Glutamatergic neuron (in vitro differentiated cells): Measurements from ENCODE around the gene NCAPD2. TPM values are rescaled to one million over a fixed set of nuclear protein-coding genes. Genes with fewer than 3 reads are reported as not detected.

Experiments
- DNase-seq: peaks from one replicate; pipeline ENCODE4 v3.0.0; 2022
- H3K27ac Mint-ChIP-seq: one replicate; pipeline ENCODE4 v1.8.0; 2020; ENCODE audit warnings: mild to moderate bottlenecking, mixed read lengths, inconsistent platforms; ENCODE audit not compliant: unreplicated experiment
- H3K27me3 Mint-ChIP-seq: one replicate; pipeline ENCODE4 v1.8.0; 2020; ENCODE audit warnings: mild to moderate bottlenecking, moderate library complexity, mixed read lengths, inconsistent platforms; ENCODE audit not compliant: unreplicated experiment
- H3K36me3 Mint-ChIP-seq: one replicate; pipeline ENCODE4 v1.8.0; 2020; ENCODE audit warnings: mild to moderate bottlenecking, mixed read lengths, inconsistent platforms; ENCODE audit not compliant: unreplicated experiment
- H3K4me1 Mint-ChIP-seq: one replicate; pipeline ENCODE4 v1.8.0; 2020; ENCODE audit warnings: mild to moderate bottlenecking, low read depth, mixed read lengths, inconsistent platforms; ENCODE audit not compliant: unreplicated experiment
- H3K4me3 Mint-ChIP-seq: one replicate; pipeline ENCODE4 v1.8.0; 2020; ENCODE audit warnings: mild to moderate bottlenecking, mixed read lengths, inconsistent platforms; ENCODE audit not compliant: unreplicated experiment
- H3K9me3 Mint-ChIP-seq: one replicate; pipeline ENCODE4 v1.8.0; 2020; ENCODE audit warnings: mild to moderate bottlenecking, moderate library complexity, mixed read lengths, inconsistent platforms; ENCODE audit not compliant: unreplicated experiment
- total RNA-seq: library from RNA; stranded (reverse); fragmentation: NEBNext Ultra II Directional; extraction: Animal tissue kit (Norgen Biotek cat#: 25700); gene quantifications from one replicate; pipeline ENCODE4 v1.2.1, GENCODE V29; 2021; ENCODE audit not compliant: unreplicated experiment
- TF ChIP-seq, protein P1 (sequence below): fragments of 200-600 bp; sonication (generic); IDR thresholded peaks from one replicate; pipeline ENCODE4 v1.5.0; 2021; ENCODE audit not compliant: partially characterized antibody, unreplicated experiment

NCAPD2 gene
- total RNA-seq, 1 donor from 2014 or later, result 29.3 TPM

DNA sequence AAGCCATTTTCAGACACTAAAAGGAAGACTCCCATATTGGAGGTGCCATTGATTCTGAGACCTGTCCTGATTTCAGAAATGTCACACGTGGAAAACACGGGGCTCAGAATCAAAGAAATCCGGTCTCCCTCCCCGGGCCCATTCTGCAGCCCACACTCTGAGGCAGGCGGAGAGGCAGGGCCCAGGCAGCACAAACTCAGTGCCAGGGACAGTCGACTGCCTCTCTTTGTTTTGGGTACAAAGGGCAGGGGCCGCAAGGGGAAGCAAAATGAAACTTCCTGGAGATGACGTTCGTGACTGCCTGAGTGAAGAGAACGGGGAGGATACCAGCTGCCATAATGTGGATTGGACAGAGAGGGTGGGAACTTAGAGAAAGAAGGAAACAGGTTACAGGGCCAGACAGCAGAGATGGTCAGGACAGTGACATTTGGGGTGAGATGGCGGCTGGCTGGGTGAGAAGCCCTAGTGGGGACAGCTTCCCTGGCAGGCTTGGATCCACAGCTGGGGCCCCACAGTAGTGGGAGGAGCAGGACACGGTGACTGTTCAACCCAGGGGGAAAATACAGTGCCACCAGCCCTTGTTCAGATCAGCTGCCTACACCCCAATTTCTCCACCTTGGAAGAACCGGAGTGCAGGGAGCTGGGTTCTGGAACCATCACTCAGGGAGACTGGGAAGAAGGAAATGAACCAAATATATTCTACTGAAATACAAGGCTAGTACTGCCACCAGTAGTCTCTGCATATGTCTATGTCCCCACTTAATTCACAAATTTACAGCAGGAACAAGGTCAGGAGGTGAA, 48.5 kb downstream of the NCAPD2 start:
- no peak overlapping the region for H3K4me3 Mint-ChIP-seq
- no peaks in the 10 kb centered on the region for H3K36me3 Mint-ChIP-seq
- peaks cover 9% of the 10 kb centered on the region for H3K27me3 Mint-ChIP-seq
- H3K4me1 Mint-ChIP-seq, result peaks cover 6% of the 10 kb centered on the region
- H3K27ac Mint-ChIP-seq, result no peak overlapping the region
- peaks cover 21% of the 10 kb centered on the region for H3K9me3 Mint-ChIP-seq
- DNase-seq, result no peak
- TF ChIP-seq, protein P1, sequence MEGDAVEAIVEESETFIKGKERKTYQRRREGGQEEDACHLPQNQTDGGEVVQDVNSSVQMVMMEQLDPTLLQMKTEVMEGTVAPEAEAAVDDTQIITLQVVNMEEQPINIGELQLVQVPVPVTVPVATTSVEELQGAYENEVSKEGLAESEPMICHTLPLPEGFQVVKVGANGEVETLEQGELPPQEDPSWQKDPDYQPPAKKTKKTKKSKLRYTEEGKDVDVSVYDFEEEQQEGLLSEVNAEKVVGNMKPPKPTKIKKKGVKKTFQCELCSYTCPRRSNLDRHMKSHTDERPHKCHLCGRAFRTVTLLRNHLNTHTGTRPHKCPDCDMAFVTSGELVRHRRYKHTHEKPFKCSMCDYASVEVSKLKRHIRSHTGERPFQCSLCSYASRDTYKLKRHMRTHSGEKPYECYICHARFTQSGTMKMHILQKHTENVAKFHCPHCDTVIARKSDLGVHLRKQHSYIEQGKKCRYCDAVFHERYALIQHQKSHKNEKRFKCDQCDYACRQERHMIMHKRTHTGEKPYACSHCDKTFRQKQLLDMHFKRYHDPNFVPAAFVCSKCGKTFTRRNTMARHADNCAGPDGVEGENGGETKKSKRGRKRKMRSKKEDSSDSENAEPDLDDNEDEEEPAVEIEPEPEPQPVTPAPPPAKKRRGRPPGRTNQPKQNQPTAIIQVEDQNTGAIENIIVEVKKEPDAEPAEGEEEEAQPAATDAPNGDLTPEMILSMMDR, result no peak

DNA sequence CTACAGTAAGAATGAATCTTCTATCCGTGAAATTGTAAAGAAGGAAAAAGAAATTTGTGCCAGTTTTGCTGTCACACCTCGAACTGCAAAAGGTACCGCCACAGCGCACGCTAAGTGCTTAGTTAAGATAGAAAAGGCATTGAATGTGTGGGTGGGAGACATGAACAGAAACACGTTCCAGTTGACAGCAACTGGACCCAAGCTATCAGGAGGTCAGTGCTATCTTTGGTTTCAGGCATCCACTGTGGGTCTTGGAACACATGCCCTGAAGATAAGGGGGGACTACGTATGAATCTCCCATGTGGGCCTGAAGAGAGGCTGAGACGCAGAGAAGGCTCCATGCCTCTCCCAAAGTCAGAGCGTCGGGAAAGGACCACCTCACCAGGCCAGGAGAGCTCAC, 52.1 kb downstream of the NCAPD2 start:
- Mint-ChIP-seq H3K9me3 (peaks cover 13% of the 10 kb centered on the region), H3K27me3 (peaks cover 9% of the 10 kb centered on the region), H3K27ac (no peak overlapping the region), H3K36me3 (peaks cover 7% of the 10 kb centered on the region), H3K4me3 (no peak overlapping the region), H3K4me1 (peaks cover 11% of the 10 kb centered on the region)
- TF ChIP-seq, protein P1, result no peak
- no peak for DNase-seq

DNA sequence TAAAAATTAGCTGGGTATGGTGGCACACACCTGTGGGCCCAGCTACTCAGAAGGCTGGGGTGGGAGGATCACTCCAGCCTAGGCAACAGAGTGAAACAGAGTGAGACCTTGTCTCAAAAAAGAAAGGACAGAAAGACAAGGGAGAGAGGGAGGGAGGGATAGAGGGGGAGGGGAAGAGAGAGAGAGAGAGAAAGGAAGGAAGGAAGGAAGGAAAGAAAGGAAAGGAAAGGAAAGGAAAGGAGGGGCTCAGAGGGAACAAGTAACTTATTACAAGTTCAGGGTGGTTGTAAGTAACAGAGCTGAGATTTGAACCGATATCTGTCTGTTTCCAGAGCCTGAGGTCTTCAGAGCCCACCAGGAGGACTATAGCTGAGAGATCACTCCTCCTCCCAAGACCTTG, 53.7 kb downstream of the NCAPD2 start:
- peaks cover 13% of the 10 kb centered on the region for H3K27me3 Mint-ChIP-seq
- peaks cover 7% of the 10 kb centered on the region for H3K36me3 Mint-ChIP-seq
- H3K9me3 Mint-ChIP-seq, result peaks cover 14% of the 10 kb centered on the region
- DNase-seq, result no peak
- H3K4me1 Mint-ChIP-seq, result peaks cover 17% of the 10 kb centered on the region
- TF ChIP-seq, protein P1, result no peak
- H3K4me3 Mint-ChIP-seq, result no peak overlapping the region
- H3K27ac Mint-ChIP-seq, result no peak overlapping the region

DNA sequence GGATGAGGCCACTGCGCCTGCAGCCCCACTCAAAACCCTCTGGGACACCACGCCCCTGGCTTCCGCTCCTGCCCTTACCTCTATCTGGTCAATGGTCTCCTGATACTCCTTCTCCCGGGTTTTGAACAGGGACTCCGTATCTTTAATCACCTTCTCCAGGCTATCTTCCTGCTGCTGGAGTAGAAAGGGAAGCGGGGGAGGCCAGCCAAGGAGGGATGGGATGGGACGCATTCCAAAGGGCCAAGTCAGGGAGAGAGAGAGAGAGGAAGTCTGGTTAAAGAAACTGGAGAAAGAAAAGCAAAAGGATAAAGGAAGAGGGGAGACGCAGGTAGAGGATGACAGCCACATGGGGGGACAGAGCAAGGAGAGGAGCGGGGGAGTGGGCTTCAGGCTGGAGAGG, 54.1 kb downstream of the NCAPD2 start:
- Mint-ChIP-seq H3K27me3 (peaks cover 17% of the 10 kb centered on the region), H3K27ac (no peak overlapping the region), H3K36me3 (peaks cover 7% of the 10 kb centered on the region), H3K4me1 (peaks cover 21% of the 10 kb centered on the region), H3K4me3 (no peak overlapping the region), H3K9me3 (peaks cover 18% of the 10 kb centered on the region)
- DNase-seq, result no peak
- TF ChIP-seq, protein P1, result no peak

DNA sequence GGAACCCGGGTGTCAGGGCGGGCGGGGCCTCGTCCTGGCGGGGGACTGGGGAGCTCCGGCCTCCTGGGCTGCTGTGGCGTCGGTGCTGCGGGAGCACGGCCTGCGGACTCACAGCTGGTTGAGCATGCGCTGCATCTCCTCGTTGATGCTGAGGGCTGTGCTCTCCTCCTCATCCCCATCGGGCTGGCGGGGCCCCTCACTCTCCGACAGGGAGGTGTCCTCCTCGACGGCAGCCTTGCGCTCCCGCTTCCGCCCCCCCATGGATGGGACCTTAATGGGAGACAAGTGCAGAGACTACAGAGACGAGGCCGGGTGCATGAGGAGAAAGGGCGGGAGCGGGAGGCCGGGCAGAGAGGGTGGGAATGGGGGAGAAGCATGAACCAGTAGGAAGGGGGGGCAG, 54.7 kb downstream of the NCAPD2 start:
- TF ChIP-seq, protein P1, result no peak
- H3K27ac Mint-ChIP-seq, result no peak overlapping the region
- DNase-seq, result no peak
- H3K27me3 Mint-ChIP-seq, result peaks cover 20% of the 10 kb centered on the region
- peak overlapping the region; percentile 40 for H3K4me3 Mint-ChIP-seq
- peaks cover 18% of the 10 kb centered on the region for H3K9me3 Mint-ChIP-seq
- peaks cover 7% of the 10 kb centered on the region for H3K36me3 Mint-ChIP-seq
- peaks cover 27% of the 10 kb centered on the region for H3K4me1 Mint-ChIP-seq
